HL-60/S4 (cell line): ENCODE results near the gene TRIM66.

ENCODE experiments used
- in situ Hi-C: fragments of 300-500 bp; cut with MboI; formaldehyde crosslinking; loops from 2 replicates; pipeline ENCODE4 v1.14.3; 2022; ENCODE audit warnings: low sequenced_read_pairs

TRIM66 gene

DNA sequence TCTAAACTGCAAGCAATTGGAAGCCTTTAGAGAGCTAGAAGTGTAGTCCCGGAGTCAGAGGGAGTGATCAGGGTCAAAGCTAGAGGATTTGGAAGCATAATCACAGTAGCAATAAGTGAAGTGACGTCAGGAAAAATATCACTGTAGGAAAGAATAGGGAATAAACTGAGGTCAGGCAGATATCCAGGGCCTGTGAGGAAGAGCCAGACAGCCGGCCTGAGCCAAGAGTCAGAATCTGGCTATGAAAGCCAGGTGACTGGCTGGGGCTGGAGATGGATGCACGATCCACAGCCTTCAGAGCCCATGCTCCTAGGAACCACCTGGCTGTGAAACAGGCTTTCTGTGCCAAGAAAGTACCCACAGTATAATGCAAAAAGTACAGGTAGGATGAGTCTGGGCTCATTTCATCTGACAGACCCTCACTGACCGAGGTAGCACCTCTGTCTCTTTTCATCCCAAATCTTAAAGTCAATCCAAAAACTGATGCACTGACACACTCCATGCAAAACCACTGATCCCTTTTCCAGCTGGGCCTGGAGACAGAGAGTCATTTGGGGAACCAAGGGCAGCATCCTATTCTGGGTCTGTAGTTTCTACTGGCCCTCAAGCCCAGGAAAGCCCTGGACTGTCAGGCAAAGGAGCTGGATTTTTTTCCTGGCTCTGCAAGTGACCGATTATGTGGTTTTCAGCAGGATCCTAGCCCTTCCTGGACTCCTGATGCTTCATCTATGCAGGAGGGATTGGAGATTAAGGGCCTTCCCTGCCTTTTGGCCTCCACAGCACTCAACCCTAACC lies 21.3 kb downstream of the TRIM66 start:
- in situ Hi-C loops: no loop called here

DNA sequence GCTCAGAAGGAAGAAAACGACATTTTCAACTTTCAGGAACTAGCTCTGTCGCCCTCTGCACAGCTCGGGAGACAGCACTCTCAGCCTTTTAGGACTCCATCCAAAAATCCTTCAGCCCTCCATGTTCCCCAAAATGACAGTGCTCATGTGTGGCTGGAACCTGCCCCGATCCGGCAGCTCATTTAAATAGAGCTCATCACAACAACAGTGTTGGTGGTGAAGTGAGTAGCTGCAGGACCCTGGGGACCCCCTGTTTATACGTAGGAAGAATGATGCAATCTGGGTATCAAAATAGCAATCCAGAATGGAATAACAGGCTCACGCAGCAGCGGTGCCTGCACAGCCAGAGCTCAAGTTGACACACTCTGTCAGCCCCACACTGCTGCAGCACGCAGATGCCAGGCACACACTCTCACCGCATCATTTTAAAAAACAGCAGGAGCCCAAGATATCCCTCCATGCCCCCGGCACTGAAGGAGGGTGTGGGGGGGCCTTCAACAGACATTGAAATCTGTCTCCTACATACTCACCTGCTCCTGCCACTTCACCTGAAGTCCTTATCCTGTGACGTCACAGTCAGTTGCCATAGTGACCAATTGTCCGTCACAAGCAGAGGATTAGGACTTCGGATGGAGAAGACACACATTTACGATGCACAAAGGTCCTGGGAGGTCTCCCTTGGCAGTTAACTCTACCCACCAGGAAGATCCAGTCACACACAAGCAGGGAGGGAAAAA lies 24.0 kb downstream of the TRIM66 start:
- in situ Hi-C loops: no loop called here

DNA sequence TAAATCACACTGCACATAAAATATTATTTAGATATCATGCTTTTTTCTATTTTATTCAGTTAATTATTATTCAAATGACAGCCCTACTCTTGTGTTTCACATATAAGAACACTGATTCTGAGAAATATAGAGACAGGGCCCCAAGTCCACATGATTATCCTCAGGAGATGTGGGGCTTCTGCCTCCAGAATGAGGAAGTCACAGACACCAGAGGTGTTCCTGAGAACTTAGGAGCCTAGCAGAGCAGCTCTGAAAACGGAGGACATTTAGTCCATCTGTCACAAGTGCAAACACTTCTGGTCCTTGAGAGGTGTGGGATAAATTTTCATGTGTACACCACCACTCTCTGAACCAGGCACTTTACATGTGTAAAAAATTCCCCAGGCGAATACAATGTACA lies 26.2 kb downstream of the TRIM66 start:
- in situ Hi-C loops: no loop called here

DNA sequence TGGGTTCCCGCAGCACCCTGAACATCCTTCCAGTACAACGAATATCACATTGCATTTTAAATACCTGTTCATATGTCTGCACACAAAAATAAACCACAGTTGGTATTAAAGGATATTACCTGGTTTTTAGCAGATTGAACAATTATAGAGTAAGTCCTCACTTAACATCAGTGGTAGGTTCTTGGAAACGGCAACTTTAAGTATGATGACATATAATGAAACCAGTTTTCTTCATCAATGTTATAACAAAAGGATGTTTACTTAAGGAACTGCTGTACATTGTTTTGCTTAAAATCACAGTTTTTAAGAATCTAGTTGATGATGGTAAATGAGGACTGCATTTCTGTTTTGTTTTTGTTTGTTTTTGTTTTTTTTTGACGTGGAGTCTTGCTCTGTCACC lies 28.0 kb downstream of the TRIM66 start:
- in situ Hi-C loops: no loop called here

DNA sequence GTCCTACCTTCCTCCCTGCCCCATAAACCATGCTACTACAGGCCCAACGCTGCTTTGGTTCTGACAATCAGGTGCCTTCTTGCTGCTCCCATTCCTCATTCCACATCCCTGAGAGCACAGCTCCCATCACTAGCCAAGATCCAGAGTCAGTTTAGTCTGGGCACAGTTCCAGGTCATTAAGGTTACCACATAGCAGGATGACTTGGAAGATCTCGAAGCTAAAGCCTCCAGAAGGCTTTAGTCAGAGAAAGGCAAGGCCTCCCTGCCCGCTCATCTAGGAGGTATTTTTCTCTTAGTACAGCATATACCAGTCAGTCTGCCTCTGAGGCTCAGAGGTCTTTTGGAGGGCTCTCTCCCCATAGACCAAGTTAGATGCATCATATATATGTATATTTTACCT lies 30.3 kb downstream of the TRIM66 start:
- in situ Hi-C loops: no loop called here

DNA sequence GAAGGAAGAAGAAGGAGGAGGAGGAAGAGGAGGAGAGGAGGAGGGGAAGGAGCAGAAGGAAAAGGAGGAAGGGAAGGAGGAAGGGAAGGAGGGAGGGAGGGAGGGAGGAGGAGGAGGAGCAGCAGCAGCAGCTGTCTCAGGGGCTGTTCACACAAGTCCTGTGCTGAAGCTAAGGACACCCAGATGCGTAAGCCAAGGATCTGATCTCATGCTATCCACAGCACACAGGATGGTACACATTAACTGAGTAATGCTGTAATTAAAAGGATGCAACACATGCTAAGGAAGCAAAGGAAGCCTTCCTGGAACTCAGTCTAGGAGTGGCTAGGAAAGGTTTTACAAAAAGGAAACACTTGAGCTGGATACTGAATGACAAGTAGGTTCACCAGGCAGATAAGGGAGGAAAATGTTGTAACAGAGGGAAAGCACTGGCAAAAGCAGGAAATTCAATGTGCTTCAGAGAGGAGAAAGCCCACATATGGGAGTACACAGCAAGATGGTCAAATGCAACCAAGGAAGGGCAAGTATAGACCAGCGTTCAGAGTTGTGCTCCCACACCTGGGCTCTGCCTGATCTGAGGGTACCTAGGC lies 32.0 kb downstream of the TRIM66 start:
- in situ Hi-C loops: no loop called here

DNA sequence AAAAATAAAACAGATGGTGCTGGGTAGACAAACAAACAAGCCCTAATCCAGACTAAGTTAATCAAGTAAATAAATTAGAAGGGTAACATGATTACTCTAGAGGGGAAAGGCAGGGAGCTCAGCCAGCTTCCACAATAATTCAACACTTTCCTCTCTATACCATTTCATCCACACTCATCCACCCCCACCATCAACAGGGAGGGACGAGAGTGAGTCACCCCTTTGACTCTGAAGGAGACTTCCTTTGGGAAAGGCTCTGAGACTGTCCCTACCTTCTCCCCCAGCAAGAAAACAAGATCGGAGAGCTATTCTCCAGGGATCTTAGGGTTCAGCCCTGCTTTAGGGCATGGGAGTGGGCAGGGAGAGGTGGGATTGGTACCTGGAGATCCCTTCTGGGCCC lies 33.1 kb downstream of the TRIM66 start:
- in situ Hi-C loops: no loop called here

DNA sequence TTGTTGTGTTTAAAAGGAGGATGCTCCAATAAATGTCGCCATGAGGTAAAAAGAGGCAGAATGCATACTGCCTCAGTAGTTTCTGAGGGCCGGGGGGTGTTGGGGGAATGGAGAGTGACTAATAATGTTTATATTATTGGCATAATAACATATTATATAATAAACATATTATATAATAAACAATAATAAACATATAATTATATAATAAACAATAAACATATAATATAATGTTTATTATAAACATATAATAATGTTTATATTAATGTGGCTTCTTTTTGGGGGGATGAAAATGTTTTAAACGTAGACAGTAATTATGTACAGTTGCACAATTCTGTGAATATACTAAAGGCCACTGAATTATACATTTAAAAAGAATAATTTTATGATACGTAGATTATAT lies 35.6 kb downstream of the TRIM66 start:
- in situ Hi-C loops: no loop called here

DNA sequence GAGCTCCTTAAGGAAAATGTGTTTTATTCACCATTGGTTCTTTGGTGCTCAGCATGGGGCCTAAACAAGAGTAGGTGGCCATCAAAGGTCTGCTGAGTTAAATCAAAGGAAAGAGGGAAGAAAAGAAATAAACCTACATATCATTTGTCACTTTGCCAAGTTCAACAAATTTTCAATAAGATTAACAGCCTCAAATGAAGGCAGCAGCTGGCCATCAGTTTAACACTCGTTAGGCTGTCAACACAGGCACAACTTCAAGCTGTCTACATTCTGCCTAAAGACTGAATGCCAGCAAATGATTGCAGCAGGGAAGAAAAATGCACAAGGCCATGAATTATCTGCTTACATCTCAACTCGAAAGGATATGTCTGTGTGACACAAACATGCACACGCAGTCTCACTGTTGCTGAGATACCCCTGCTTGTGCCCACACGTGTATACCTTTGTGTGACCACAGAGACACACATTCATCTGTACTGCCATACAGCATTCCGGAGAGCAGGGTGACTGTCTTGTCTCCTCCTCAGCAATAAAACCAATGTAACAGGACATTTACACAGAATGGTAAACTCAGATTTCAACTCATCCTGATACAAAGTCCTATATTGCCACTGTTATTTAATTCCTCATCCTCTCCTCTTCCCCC lies 40.1 kb downstream of the TRIM66 start:
- in situ Hi-C loops: no loop called here

DNA sequence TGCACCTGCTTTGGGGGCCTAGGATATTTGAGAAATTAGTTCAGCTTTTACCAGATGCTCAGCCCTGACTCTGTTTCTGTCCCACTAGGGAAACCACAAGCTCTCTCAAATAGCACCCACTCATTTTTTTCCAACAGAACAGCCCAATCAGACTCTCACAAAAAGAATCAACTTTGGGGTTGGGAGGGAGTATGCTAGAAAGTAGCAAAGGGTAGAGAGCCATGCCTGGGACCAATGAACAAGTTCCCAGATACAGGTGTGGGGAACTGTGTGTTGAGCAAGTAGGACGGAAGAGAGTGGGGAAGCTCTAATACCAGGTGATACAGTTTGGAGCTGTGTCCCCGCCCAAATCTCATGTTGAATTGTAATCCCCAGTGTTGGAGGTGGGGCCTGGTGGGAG lies 41.1 kb downstream of the TRIM66 start:
- in situ Hi-C loops: no loop called here

DNA sequence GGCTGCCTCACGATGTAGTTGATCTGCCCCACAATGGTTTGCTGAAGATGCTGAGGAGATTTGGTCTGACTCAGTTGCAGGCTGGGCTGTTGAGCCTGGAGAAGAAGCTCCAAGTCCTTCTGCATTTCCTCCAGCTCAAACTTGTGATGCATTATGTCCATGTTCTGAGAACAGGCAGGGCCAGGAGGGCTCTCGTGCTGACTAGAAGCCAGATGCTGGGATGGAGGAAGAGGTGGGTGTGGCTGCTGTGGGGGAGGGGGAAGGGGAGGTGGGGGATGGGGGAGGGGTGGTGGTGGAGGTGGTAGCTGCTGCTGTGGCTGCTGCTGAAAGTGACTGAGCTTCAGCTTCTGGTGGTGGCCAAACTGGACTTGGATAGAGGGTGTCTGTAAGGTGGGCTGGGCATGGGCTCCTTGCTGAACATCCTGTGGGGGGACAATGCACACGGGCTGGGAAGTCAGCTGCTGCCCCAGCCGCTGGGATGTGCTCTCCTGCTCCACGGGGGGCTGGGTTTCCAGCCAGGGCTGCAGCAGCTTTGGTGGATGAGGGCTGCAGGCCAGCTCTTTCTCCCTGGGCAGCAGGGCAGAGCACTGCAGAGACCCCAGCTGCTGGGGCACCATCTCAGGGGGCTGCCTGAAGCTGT lies 42.1 kb downstream of the TRIM66 start:
- in situ Hi-C loops: no loop called here

DNA sequence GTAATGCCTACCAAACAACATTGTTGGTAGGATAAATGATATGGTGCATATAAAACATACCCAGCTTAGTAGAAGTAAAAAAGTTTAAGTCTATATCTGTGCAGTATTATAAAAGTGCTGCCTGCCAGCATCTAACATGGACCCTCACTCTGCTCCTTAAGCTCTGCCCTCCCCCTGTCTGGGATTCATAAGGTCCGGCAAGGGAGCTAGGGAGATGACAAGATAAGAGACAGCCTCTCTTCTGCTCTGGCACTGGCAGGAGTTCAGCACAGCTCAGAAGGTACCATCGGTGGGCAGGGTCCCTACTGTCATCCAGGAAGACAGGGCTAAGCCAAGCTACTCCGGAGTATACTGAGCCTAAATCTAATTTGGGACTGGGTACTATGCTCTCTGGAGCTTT lies 42.8 kb downstream of the TRIM66 start:
- in situ Hi-C loops: no loop called here

DNA sequence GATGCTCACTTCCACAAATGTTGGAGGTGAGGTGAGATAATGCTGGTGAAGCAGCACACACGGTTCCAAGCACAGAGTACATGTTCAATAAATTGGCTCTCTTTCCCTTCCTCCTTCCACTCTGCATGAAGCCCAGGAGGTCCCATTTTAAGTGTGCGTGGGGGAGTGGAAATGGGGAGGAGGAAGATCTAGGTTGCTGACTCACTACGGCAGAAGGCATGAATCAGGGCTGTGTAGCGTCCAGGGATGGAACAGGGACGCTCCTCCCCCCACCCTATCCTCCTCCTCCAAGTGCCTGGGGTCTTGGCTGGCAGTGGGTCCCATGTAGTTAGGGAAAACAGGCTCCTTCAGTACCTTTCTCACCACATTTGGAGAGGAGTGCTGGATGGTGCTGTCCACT lies 44.2 kb downstream of the TRIM66 start:
- in situ Hi-C loops: no loop called here

DNA sequence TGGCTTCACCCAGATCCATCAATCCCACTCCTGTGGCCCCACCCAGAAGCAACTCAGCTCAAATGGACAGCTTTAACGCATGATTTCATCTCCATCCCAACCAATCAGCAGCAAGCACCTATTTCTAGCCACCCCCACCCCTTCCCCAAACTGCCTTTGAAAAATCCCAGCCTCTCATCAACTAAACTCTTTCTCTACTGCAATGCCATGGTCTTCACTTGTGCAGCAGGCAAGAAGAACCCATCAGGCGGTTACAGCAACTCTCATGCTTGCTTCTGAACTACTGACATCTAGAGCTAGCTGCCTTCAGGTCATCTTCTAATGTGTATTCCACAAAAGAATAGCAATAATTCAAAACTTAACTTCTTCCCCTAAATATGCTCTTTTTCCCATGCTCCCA lies 46.3 kb downstream of the TRIM66 start:
- in situ Hi-C loops: no loop called here

DNA sequence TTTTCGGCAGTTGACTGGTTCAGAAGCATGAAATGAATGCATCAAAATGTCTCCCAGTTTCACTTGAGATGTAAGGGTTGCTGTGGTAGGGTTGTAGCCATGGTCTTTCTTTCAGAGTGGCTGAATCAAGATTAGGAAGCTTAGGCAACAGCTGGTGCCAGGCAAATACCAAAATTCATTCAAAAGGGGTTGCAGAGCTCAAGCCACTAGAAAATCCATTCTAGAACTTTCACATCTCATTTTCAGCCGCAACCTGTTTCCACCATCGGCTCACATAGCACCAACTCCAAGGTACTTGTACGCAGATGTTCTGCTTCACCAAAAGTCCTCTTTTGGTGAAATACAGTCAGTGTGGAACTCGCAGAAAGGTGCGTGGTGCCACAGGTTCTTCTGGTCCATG lies 48.0 kb downstream of the TRIM66 start:
- in situ Hi-C loops: no loop called here

DNA sequence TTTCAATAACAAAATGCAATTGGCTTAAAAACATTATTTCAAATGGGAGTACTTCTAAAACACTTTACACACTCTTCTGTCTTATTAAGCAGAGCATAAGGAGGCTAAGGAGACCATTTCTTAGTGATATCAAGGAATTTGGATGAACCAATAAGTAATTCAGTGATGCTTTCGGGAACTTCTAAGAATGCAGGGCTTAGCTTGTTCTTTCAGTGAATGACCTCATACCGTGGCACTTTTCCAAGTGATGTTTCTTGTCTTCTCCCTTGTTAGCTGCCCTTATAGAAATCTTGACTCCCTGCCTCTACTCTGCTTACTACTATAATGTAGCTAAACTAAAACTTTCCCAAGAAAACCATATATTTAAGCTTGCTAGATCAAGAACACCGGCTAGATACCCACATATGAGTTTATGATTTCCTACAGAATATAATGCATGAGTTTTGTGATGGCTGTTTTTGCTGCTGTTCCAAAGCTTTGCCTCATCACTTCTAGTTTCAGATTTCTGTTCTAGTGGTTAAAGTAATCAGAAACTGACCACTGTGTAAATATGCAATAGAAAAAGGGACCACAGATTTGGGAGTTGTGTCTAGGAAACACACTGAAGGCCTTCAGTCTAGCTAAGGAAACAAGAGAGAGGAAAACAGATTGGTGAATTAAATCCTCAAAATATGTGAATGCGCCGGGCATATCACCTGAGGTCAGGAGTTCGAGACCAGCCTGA lies 50.9 kb downstream of the TRIM66 start:
- in situ Hi-C loops: no loop called here

DNA sequence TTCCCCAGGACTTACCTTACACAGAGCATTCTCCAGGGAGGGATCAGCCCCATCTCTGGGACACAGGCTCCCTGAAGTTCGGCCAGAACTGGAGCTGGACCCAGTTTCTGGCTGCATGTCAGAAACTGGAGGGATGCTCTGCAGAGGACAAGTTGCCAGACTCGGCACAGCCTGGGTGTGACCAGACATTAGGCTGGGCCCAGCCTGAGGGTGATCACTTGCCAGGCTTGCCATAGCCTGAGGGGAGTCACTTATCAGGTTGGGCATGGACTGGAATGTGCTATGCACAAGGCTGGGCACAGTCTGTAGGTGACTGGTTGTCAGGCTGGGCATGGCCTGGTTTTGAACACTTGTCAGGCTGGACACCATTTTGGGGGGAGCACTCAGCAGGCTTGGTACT lies 57.8 kb downstream of the TRIM66 start:
- in situ Hi-C loops: no loop called here

DNA sequence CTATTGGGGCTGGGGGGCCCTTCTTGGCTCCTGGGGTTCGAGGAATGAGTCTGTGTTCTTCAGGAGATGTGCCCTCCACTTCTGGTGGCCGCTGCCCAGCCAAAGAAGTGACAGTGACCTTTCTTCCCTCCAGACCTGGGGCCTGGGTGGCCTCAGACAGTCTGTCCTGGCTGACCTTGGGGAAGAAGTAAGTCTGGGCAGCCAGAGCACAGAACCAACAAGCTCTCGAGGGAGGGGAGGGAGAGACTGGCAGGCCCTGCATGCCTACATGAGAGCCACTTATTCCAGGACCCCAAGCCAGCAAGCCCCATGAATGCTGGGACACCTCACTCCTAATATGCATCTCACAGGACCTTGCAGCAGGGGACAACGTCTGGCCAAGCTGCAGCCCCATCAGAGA lies 61.3 kb downstream of the TRIM66 start:
- in situ Hi-C loops: no loop called here

DNA sequence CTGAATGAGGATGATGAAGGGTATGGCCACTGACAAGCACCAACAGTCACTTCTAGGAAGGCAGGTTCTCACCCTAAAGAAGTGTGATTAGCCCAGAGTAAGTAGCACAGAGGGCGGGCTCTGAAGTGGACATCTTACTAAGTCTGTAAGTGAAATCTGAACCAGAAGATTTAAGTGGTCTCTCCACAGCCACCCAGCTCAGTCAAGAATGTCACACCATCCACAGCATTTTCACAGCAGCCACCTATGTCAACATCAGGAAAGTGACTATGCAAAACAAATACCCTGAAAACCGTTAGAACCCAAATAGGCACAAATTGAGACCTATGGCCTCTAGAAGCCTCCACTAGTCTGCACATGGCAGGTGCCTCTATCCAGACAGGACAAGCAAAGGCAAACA lies 65.4 kb downstream of the TRIM66 start:
- in situ Hi-C loops: no loop called here

DNA sequence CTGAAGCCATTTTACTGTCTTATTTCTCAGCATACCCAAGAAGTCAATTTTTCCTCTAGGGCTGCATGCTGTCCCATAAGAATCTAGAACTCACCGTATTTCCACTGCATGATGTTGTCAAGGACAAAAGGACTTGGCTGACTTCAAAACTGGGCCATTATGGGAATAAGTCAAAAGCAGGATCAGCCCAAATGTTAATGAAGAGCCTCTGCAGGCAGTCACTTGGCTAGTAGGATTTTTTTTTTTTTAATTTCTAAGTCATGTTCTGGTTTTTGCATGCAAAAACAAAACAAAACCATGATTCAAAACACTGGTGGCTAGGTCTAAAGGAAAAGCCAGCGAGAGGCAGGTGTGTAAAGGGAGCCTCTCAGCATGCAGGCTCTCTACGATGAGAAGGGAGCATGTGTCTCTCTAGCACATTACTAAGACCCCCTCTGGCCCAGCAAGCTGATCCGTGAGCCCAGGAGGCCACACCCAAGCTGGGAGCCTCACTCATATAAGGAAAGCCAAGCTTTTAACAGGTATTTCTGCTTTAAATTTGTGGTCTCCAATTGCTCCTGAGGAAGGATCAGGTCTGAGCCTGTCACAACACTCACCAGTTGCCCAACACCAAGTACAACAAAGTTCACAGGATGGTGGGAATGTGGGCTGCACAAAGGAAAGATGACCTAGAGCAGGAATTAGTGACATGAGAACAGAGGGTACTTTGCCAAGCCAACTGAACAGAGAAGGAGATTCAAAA lies 67.0 kb downstream of the TRIM66 start:
- in situ Hi-C loops: no loop called here
